Upper lobe of left lung (tissue), 6 donors: ENCODE data around the gene NOS1AP. TPM values are rescaled to one million over a fixed set of nuclear protein-coding genes. Genes with fewer than 3 reads are reported as not detected.

Experiments used
- ATAC-seq, 2 donors: fragments of 200-7000 bp; cut with Tn5 transposase; one replicate each; pipeline ENCODE4 v1.9.1; 2022; ENCODE audit warnings: mild to moderate bottlenecking in 2 of 2, moderate library complexity in 2 of 2; ENCODE audit not compliant: low FRiP score in 2 of 2
- DNase-seq, 2 donors: peaks; one replicate each; pipeline ENCODE4 v3.0.0-alpha.2; 2019 to 2020
- H3K27ac ChIP-seq, 4 donors: fragments of 200-600 bp; sonication (generic); one replicate each; pipeline ENCODE4 v1.5.1; 2016 to 2019
- H3K27me3 ChIP-seq, 4 donors: fragments of 200-600 bp; sonication (generic); one replicate each; pipeline ENCODE4 v1.5.1; 2017 to 2019
- H3K36me3 ChIP-seq, 4 donors: fragments of 200-600 bp; sonication (generic); one replicate each; pipeline ENCODE4 v1.5.1; 2016 to 2019
- H3K4me1 ChIP-seq, 4 donors: fragments of 200-600 bp; sonication (generic); one replicate each; pipeline ENCODE4 v1.5.1; 2018 to 2019
- H3K4me3 ChIP-seq, 4 donors: fragments of 200-600 bp; sonication (generic); one replicate each; pipeline ENCODE4 v1.5.1; 2017 to 2019; ENCODE audit warnings: mild to moderate bottlenecking in 2 of 4, moderate library complexity in 1 of 4
- H3K9me3 ChIP-seq, 4 donors: fragments of 200-600 bp; sonication (generic); one replicate each; pipeline ENCODE4 v1.5.1; 2018 to 2019
- EP300 ChIP-seq, 4 donors: sonication (generic); formaldehyde crosslinking; IDR thresholded peaks; one replicate each; pipeline ENCODE4 v1.5.1; 2017; ENCODE audit warnings: antibody characterized with exemption in 4 of 4, control low read depth in 2 of 4
- POLR2A ChIP-seq, 4 donors: fragments of 450-650 bp; IDR thresholded peaks; one replicate each; pipeline ENCODE4 v1.5.1; 2016 to 2017; ENCODE audit warnings: antibody characterized with exemption in 4 of 4, mild to moderate bottlenecking in 2 of 4
- POLR2AphosphoS5 ChIP-seq, 2 donors: sonication (generic); formaldehyde crosslinking; IDR thresholded peaks; one replicate each; pipeline ENCODE4 v1.5.1; 2017; ENCODE audit warnings: antibody characterized with exemption in 2 of 2
- WGBS, 2 donors: methylation state at CpG; one replicate each; pipeline ENCODE4 v1.1.5; 2017 to 2018; 5-methylcytosine and 5-hydroxymethylcytosine counted together
- total RNA-seq, 6 donors: library from RNA; depleted of rRNA in 4 of 6; stranded (reverse); fragments of >200 nt in 4 of 6; gene quantifications; one replicate each; pipeline versions ENCODE4 v1.1.0 to v1.2.1, GENCODE V29; 2016 to 2021
- TF ChIP-seq, protein P1 (sequence below), 6 experiments: fragments of 450-650 bp in 4 of 6; fragments of 200-600 bp in 2 of 6; sonication (generic) in 2 of 6; IDR thresholded peaks; one replicate each; pipeline ENCODE4 v1.5.1; 2016 to 2019; ENCODE audit warnings: antibody characterized with exemption in 6 of 6
- donor health status: DM: no; HTN: no; CAD: no; lungs with moderate emphysema.
- donor health status: DM: no; HTN: yes; CAD: no; lungs with severe emphysema.

NOS1AP gene
- total RNA-seq, 6 donors from 2014 or later, result 5.3 to 16.4 (median 6.5) TPM

DNA sequence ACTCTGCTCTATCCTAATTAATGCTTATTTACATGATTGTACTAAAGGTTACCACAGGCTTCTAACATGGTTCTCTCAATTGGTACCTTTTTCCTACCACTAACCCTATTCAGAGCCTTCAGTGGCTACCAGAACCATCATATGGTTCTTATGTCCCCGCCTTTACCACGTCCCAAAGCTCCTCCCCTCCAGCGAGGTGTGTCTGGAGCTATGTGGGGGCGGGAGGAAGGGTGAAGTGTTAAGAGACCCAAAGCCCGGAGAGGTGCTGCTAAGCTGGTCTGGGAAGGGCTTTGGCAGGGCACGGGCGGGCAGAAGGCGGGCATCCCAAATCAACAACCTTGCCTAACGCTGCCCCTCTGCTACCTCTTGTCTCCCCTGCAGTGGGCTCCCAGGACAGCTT is 297.2 kb downstream of the NOS1AP start:
- no peaks in the 10 kb centered on the region for H3K36me3 ChIP-seq
- no peak for DNase-seq
- no peak overlapping the region for H3K27ac ChIP-seq
- 83 to 86% methylated on average over 8 to 9 of the region's 9 CpGs for WGBS, 2 donors
- no peaks in the 10 kb centered on the region for H3K27me3 ChIP-seq
- H3K4me1 ChIP-seq, result no peaks in the 10 kb centered on the region
- no peak for TF ChIP-seq POLR2A (IDR thresholded peaks at IDR 0.05)
- no peak for TF ChIP-seq POLR2AphosphoS5 (IDR thresholded peaks at IDR 0.05)
- no peak for TF ChIP-seq EP300 (IDR thresholded peaks at IDR 0.05)
- TF ChIP-seq, protein P1, sequence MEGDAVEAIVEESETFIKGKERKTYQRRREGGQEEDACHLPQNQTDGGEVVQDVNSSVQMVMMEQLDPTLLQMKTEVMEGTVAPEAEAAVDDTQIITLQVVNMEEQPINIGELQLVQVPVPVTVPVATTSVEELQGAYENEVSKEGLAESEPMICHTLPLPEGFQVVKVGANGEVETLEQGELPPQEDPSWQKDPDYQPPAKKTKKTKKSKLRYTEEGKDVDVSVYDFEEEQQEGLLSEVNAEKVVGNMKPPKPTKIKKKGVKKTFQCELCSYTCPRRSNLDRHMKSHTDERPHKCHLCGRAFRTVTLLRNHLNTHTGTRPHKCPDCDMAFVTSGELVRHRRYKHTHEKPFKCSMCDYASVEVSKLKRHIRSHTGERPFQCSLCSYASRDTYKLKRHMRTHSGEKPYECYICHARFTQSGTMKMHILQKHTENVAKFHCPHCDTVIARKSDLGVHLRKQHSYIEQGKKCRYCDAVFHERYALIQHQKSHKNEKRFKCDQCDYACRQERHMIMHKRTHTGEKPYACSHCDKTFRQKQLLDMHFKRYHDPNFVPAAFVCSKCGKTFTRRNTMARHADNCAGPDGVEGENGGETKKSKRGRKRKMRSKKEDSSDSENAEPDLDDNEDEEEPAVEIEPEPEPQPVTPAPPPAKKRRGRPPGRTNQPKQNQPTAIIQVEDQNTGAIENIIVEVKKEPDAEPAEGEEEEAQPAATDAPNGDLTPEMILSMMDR (IDR thresholded peaks at IDR 0.05), result no peak
- peak overlapping the region in 1 of 4 donors; percentile 26 for H3K4me3 ChIP-seq
- no peaks in the 10 kb centered on the region for H3K9me3 ChIP-seq
- ATAC-seq, result no peak

GRCh38 chr1:162367073-162367472 is 297.6 kb downstream of the NOS1AP start:
- Histone ChIP-seq H3K36me3 (no peaks in the 10 kb centered on the region), H3K9me3 (no peaks in the 10 kb centered on the region), H3K4me1 (no peaks in the 10 kb centered on the region), H3K27me3 (no peaks in the 10 kb centered on the region), H3K27ac (no peak overlapping the region), H3K4me3 (peak overlapping the region in 1 of 4 donors; percentile 26)
- WGBS, 2 donors, result 90 to 92% methylated on average over 23 to 36 of the region's 36 CpGs
- DNase-seq (peak in 1 of 2 donors; percentile 76), ATAC-seq (no peak)
- TF ChIP-seq POLR2AphosphoS5 (IDR thresholded peaks at IDR 0.05), result no peak
- TF ChIP-seq, protein P1 (IDR thresholded peaks at IDR 0.05), result no peak
- TF ChIP-seq EP300 (IDR thresholded peaks at IDR 0.05), result no peak
- no peak for TF ChIP-seq POLR2A (IDR thresholded peaks at IDR 0.05)

DNA sequence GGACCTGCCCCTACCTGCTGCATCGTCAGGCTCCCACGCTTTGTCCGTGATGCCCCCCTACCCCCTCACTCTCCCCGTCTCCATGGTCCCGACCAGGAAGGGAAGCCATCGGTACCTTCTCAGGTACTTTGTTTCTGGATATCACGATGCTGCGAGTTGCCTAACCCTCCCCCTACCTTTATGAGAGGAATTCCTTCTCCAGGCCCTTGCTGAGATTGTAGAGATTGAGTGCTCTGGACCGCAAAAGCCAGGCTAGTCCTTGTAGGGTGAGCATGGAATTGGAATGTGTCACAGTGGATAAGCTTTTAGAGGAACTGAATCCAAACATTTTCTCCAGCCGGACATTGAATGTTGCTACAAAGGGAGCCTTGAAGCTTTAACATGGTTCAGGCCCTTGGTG is 298.3 kb downstream of the NOS1AP start:
- ATAC-seq, result no peak
- Histone ChIP-seq H3K36me3 (no peaks in the 10 kb centered on the region), H3K9me3 (no peaks in the 10 kb centered on the region), H3K4me3 (no peak overlapping the region), H3K27ac (no peak overlapping the region), H3K4me1 (no peaks in the 10 kb centered on the region), H3K27me3 (no peaks in the 10 kb centered on the region)
- DNase-seq, result no peak
- no peak for TF ChIP-seq POLR2A (IDR thresholded peaks at IDR 0.05)
- TF ChIP-seq EP300 (IDR thresholded peaks at IDR 0.05), result no peak
- no peak for TF ChIP-seq POLR2AphosphoS5 (IDR thresholded peaks at IDR 0.05)
- TF ChIP-seq, protein P1 (IDR thresholded peaks at IDR 0.05), result no peak
- WGBS, 2 donors, result 80 to 86% methylated on average over 10 of the region's 10 CpGs

- TF ChIP-seq POLR2A (IDR thresholded peaks at IDR 0.05) (no peak), POLR2AphosphoS5 (IDR thresholded peaks at IDR 0.05) (no peak), EP300 (IDR thresholded peaks at IDR 0.05) (no peak)
- TF ChIP-seq, protein P1 (IDR thresholded peaks at IDR 0.05), result no peak
- Histone ChIP-seq H3K27ac (no peak overlapping the region), H3K4me1 (no peaks in the 10 kb centered on the region), H3K9me3 (no peaks in the 10 kb centered on the region), H3K4me3 (no peak overlapping the region), H3K27me3 (no peaks in the 10 kb centered on the region), H3K36me3 (no peaks in the 10 kb centered on the region)
- WGBS, 2 donors, result 58 to 66% methylated on average over 4 of the region's 4 CpGs
- DNase-seq, result no peak
- ATAC-seq, result no peak
These were observed 299.0 kb downstream of the NOS1AP start for GRCh38 chr1:162368451-162368850.

DNA sequence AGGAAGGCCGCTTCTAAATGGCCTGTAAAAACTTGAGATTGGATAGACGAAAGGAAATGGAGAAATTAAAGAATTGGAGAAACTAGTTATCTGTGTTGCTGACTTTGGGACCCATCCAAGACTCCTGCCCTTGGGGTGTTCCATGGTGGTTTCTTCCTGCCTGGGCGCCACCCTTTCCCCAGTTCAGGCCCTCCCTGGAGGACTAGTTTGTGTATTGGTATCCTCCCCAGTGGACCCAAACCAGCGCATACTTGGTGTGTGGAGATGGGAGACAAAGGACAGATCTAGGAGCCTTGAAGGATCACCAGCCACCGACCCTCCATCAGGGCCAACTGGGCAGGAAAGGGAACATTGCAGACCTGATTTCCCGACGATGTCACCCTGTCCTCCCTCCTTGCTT is 300.1 kb downstream of the NOS1AP start:
- TF ChIP-seq EP300 (IDR thresholded peaks at IDR 0.05), result no peak
- DNase-seq, result no peak

More for the DNA sequence above, 300.1 kb downstream of the NOS1AP start:
- Histone ChIP-seq H3K4me3 (no peak overlapping the region), H3K4me1 (no peaks in the 10 kb centered on the region), H3K36me3 (no peaks in the 10 kb centered on the region), H3K9me3 (no peaks in the 10 kb centered on the region), H3K27me3 (no peaks in the 10 kb centered on the region), H3K27ac (no peak overlapping the region)
- ATAC-seq, result no peak
- WGBS, 2 donors, result 85 to 88% methylated on average over 7 of the region's 7 CpGs
